MM.1S (cell line): ENCODE data around the gene SLC45A3.

Source experiments
- EZH2 ChIP-seq: fragments of 300-600 bp; sonication (generic); optimal IDR thresholded peaks from 2 replicates; pipeline ENCODE3; 2017; ENCODE audit warnings: low read depth, mild to moderate bottlenecking, antibody characterized with exemption, low read length, mixed read lengths
- EZH2phosphoT487 ChIP-seq: fragments of 300-600 bp; sonication (generic); IDR thresholded peaks from 2 replicates; pipeline ENCODE4 v1.6.1; 2018; ENCODE audit warnings: antibody characterized with exemption, low read length
- TF ChIP-seq, protein P1 (sequence below): fragments of 300-600 bp; sonication (generic); IDR thresholded peaks from 2 replicates; pipeline ENCODE4 v1.5.1; 2016; ENCODE audit warnings: antibody characterized with exemption, low read length, mixed read lengths

DNA sequence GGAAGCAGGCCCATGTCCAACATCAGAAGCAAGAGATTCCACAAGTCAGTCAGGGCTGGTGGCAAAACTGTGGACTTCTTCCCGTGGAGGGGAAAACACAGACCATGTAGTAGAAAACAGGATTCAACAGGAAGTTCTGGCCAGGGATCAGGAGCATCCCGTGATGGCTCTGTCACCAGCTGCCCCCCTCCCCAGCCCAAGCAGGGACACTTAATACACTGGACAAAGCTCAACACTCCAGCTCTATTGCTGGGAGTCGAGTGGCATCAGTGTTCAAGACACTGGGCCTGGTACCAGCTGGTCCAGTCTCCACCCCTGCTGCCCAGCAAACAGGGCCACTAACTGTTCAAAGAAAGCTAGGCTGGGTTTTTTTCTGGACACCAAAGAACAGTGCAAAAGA, 3.7 kb downstream of the SLC45A3 start:
- TF ChIP-seq, protein P1, sequence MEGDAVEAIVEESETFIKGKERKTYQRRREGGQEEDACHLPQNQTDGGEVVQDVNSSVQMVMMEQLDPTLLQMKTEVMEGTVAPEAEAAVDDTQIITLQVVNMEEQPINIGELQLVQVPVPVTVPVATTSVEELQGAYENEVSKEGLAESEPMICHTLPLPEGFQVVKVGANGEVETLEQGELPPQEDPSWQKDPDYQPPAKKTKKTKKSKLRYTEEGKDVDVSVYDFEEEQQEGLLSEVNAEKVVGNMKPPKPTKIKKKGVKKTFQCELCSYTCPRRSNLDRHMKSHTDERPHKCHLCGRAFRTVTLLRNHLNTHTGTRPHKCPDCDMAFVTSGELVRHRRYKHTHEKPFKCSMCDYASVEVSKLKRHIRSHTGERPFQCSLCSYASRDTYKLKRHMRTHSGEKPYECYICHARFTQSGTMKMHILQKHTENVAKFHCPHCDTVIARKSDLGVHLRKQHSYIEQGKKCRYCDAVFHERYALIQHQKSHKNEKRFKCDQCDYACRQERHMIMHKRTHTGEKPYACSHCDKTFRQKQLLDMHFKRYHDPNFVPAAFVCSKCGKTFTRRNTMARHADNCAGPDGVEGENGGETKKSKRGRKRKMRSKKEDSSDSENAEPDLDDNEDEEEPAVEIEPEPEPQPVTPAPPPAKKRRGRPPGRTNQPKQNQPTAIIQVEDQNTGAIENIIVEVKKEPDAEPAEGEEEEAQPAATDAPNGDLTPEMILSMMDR = no peak
- no peak for TF ChIP-seq EZH2
- TF ChIP-seq EZH2phosphoT487 = no peak
